HG03280 (cell line): ENCODE measurements around the gene TBC1D2.
"Not testable (repeated sequence)": the region's sequence is repeated elsewhere in the genome, so short reads cannot be mapped to it uniquely, and the experiment has no call there.

ENCODE experiments used
- ATAC-seq: cut with Tn5 transposase; IDR thresholded peaks from one replicate; pipeline ENCODE4 v1.9.1; 2021; ENCODE audit warnings: mild to moderate bottlenecking, moderate library complexity; ENCODE audit not compliant: unreplicated experiment

Gene TBC1D2

GRCh38 chr9:98271479-98271878 is 16.0 kb upstream of the TBC1D2 start:
- no peak for ATAC-seq

GRCh38 chr9:98270284-98270683 is 14.8 kb upstream of the TBC1D2 start:
- not testable (repeated sequence) for ATAC-seq

GRCh38 chr9:98269652-98270051 is 14.2 kb upstream of the TBC1D2 start:
- ATAC-seq: not testable (repeated sequence)

GRCh38 chr9:98267556-98267955 is 12.1 kb upstream of the TBC1D2 start:
- not testable (repeated sequence) for ATAC-seq

- ATAC-seq: no peak
Measured at GRCh38 chr9:98264516-98264915, 9.1 kb upstream of the TBC1D2 start.

- ATAC-seq: peak; percentile 90
Measured at GRCh38 chr9:98263482-98264357, 8.3 kb upstream of the TBC1D2 start.

GRCh38 chr9:98263080-98263479 is 7.6 kb upstream of the TBC1D2 start:
- ATAC-seq: no peak

- ATAC-seq: no peak
Measured at GRCh38 chr9:98262056-98262455, 6.6 kb upstream of the TBC1D2 start.

GRCh38 chr9:98260635-98261034 is 5.2 kb upstream of the TBC1D2 start:
- ATAC-seq: no peak

- ATAC-seq: no peak
Measured at GRCh38 chr9:98259791-98260190, 4.3 kb upstream of the TBC1D2 start.

- no peak for ATAC-seq
Measured at GRCh38 chr9:98256756-98257155, 1.3 kb upstream of the TBC1D2 start.

GRCh38 chr9:98255061-98255577 is 330 bp downstream of the TBC1D2 start:
- ATAC-seq: peak; percentile 3

- ATAC-seq: no peak
Measured at GRCh38 chr9:98254228-98255060, 1.0 kb downstream of the TBC1D2 start.

- ATAC-seq: no peak
Measured at GRCh38 chr9:98253565-98253964, 1.9 kb downstream of the TBC1D2 start.

- no peak for ATAC-seq
Measured at GRCh38 chr9:98251551-98251950, 3.9 kb downstream of the TBC1D2 start.

- ATAC-seq: no peak
Measured at GRCh38 chr9:98249771-98250170, 5.7 kb downstream of the TBC1D2 start.

- no peak for ATAC-seq
Measured at GRCh38 chr9:98248737-98249474, 6.5 kb downstream of the TBC1D2 start.

- no peak for ATAC-seq
Measured at GRCh38 chr9:98247831-98248657, 7.4 kb downstream of the TBC1D2 start.

- ATAC-seq: no peak
Measured at GRCh38 chr9:98242426-98242825, 13.0 kb downstream of the TBC1D2 start.
